ENCODE data around the gene OXLD1. TPM values are rescaled to one million over a fixed set of nuclear protein-coding genes. Genes with fewer than 3 reads are reported as not detected.
"Not testable (repeated sequence)": the region's sequence is repeated elsewhere in the genome, so short reads cannot be mapped to it uniquely, and the experiment has no call there.

The OXLD1 gene
- total RNA-seq, 1 experiment from 2014 or later, result 54.2 TPM

- peak; percentile 99 for DNase-seq (ENCODE audit: low read depth)
These were observed 17.4 kb upstream of the OXLD1 start, which contains the start of the genes ARL16 and HGS for GRCh38 chr17:81683584-81684441. Gene ARL16 (minus strand): TSS chr17:81683797. CDS start chr17:81683753, 44 bp downstream. Gene HGS (plus strand): TSS chr17:81684011. CDS start chr17:81684067, 56 bp downstream.

GRCh38 chr17:81683208-81683583, 16.8 kb upstream of the OXLD1 start:
- DNase-seq (ENCODE audit: low read depth), result peak; percentile 41

- no peak for DNase-seq (ENCODE audit: low read depth)
These were observed 16.3 kb upstream of the OXLD1 start for GRCh38 chr17:81682565-81683207.

- DNase-seq (ENCODE audit: low read depth), result no peak
These were observed 15.3 kb upstream of the OXLD1 start for GRCh38 chr17:81681672-81682071.

- no peak for DNase-seq (ENCODE audit: low read depth)
These were observed 13.7 kb upstream of the OXLD1 start for GRCh38 chr17:81680150-81680549.

GRCh38 chr17:81676906-81677305, 10.5 kb upstream of the OXLD1 start:
- no peak for DNase-seq (ENCODE audit: low read depth)

GRCh38 chr17:81675515-81676221, 9.3 kb upstream of the OXLD1 start:
- not testable (repeated sequence) for DNase-seq (ENCODE audit: low read depth)

GRCh38 chr17:81673561-81674258, 7.3 kb upstream of the OXLD1 start:
- no peak for DNase-seq (ENCODE audit: low read depth)

GRCh38 chr17:81672954-81673353, 6.5 kb upstream of the OXLD1 start:
- no peak for DNase-seq (ENCODE audit: low read depth)

- DNase-seq (ENCODE audit: low read depth), result no peak
These were observed 6.1 kb upstream of the OXLD1 start for GRCh38 chr17:81672504-81672903.

GRCh38 chr17:81667754-81668153, 1.3 kb upstream of the OXLD1 start:
- peak; percentile 32 for DNase-seq (ENCODE audit: low read depth)

- no peak for DNase-seq (ENCODE audit: low read depth)
These were observed 388 bp downstream of the OXLD1 start for GRCh38 chr17:81666092-81666341.

GRCh38 chr17:81665205-81666091, 957 bp downstream of the OXLD1 start:
- DNase-seq (ENCODE audit: low read depth), result peak; percentile 52

GRCh38 chr17:81664051-81664470, 2.3 kb downstream of the OXLD1 start:
- DNase-seq (ENCODE audit: low read depth), result peak; percentile 46

GRCh38 chr17:81662002-81662401, 4.4 kb downstream of the OXLD1 start:
- no peak for DNase-seq (ENCODE audit: low read depth)

GRCh38 chr17:81660441-81660840, 6.0 kb downstream of the OXLD1 start:
- DNase-seq (ENCODE audit: low read depth), result no peak

- DNase-seq (ENCODE audit: low read depth), result no peak
These were observed 7.4 kb downstream of the OXLD1 start for GRCh38 chr17:81659038-81659437.

- DNase-seq (ENCODE audit: low read depth), result no peak
These were observed 9.6 kb downstream of the OXLD1 start for GRCh38 chr17:81656835-81657234.

- DNase-seq (ENCODE audit: low read depth), result no peak
These were observed 10.2 kb downstream of the OXLD1 start, which contains the start of gene PDE6G for GRCh38 chr17:81656118-81656743. Gene PDE6G (minus strand): TSS chr17:81656542. CDS start chr17:81653305, 3,237 bp downstream.

GRCh38 chr17:81655378-81656117, 10.9 kb downstream of the OXLD1 start:
- no peak for DNase-seq (ENCODE audit: low read depth)
